Bone marrow (tissue), 2 donors: ENCODE measurements around the gene PEAK1.
"Not testable (repeated sequence)": the region's sequence is repeated elsewhere in the genome, so short reads cannot be mapped to it uniquely, and the experiment has no call there.

Experiments used
- DNase-seq, 2 donors: peaks; one replicate each; lab custom pipeline; 2025; lab: John Stamatoyannopoulos, UW

Gene PEAK1

GRCh38 chr15:77171221-77171967 is 248.5 kb downstream of the PEAK1 start:
- no peak for DNase-seq

- DNase-seq: no peak
Measured at GRCh38 chr15:77168616-77169015, 251.3 kb downstream of the PEAK1 start.

- DNase-seq: no peak
Measured at GRCh38 chr15:77168141-77168540, 251.8 kb downstream of the PEAK1 start.

GRCh38 chr15:77167406-77167805 is 252.5 kb downstream of the PEAK1 start:
- no peak for DNase-seq

GRCh38 chr15:77163781-77164384 is 256.0 kb downstream of the PEAK1 start:
- no peak for DNase-seq

GRCh38 chr15:77162872-77163633 is 256.9 kb downstream of the PEAK1 start:
- DNase-seq: peak in 1 of 2 donors; percentile 64

GRCh38 chr15:77160562-77161478 is 259.1 kb downstream of the PEAK1 start:
- DNase-seq: peak in 1 of 2 donors; percentile 84

- not testable (repeated sequence) for DNase-seq
Measured at GRCh38 chr15:77156000-77156399, 263.9 kb downstream of the PEAK1 start.

GRCh38 chr15:77148191-77148590 is 271.7 kb downstream of the PEAK1 start:
- DNase-seq: no peak

GRCh38 chr15:77145370-77145769 is 274.5 kb downstream of the PEAK1 start:
- no peak for DNase-seq

GRCh38 chr15:77144492-77145070 is 275.3 kb downstream of the PEAK1 start:
- no peak for DNase-seq

GRCh38 chr15:77144026-77144425 is 275.9 kb downstream of the PEAK1 start:
- peak in 1 of 2 donors; percentile 65 for DNase-seq

GRCh38 chr15:77143616-77144015 is 276.3 kb downstream of the PEAK1 start:
- DNase-seq: no peak

- no peak for DNase-seq
Measured at GRCh38 chr15:77143191-77143590, 276.7 kb downstream of the PEAK1 start.

GRCh38 chr15:77140220-77140619 is 279.7 kb downstream of the PEAK1 start:
- no peak for DNase-seq

- DNase-seq: no peak
Measured at GRCh38 chr15:77139312-77139711, 280.6 kb downstream of the PEAK1 start.

GRCh38 chr15:77138167-77138522 is 281.8 kb downstream of the PEAK1 start:
- no peak for DNase-seq

- no peak for DNase-seq
Measured at GRCh38 chr15:77135181-77135580, 284.7 kb downstream of the PEAK1 start.

GRCh38 chr15:77130315-77130930 is 289.5 kb downstream of the PEAK1 start:
- DNase-seq: no peak

- DNase-seq: no peak
Measured at GRCh38 chr15:77127626-77128025, 292.3 kb downstream of the PEAK1 start.
